H1 (cell line): ENCODE results near the gene GREM2. TPM values are rescaled to one million over a fixed set of nuclear protein-coding genes. Genes with fewer than 3 reads are reported as not detected.

Experiments
- BRCA1 ChIP-seq: IDR thresholded peaks from 2 replicates; pipeline ENCODE4 v1.6.1; 2012; ENCODE audit warnings: low read depth, low read length, improper control_type of control experiment
- CHD2 ChIP-seq: IDR thresholded peaks from 2 replicates; pipeline ENCODE4 v1.6.1; 2012; ENCODE audit warnings: low read length, improper control_type of control experiment
- CTBP2 ChIP-seq: IDR thresholded peaks from 2 replicates; pipeline ENCODE4 v1.7.0; 2011; ENCODE audit warnings: borderline replicate concordance, mild to moderate bottlenecking, moderate library complexity, mixed read lengths, low read length; ENCODE audit not compliant: insufficient read depth, insufficient read length
- EZH2 ChIP-seq: fragments of 200-600 bp; sonication (generic); IDR thresholded peaks from 2 replicates; pipeline ENCODE4 v1.7.1; 2012; ENCODE audit warnings: low read depth, mild to moderate bottlenecking, moderate library complexity, low read length, inconsistent platforms; ENCODE audit not compliant: severe bottlenecking
- POU5F1 ChIP-seq: IDR thresholded peaks from 2 replicates; pipeline ENCODE4 v1.6.1; 2011; ENCODE audit warnings: low read depth, mild to moderate bottlenecking, low read length, moderate library complexity
- SIX5 ChIP-seq: IDR thresholded peaks from 2 replicates; pipeline ENCODE4 v1.6.1; 2011; ENCODE audit warnings: mild to moderate bottlenecking, low read depth, low read length
- SP4 ChIP-seq: IDR thresholded peaks from 2 replicates; pipeline ENCODE4 v1.6.1; 2012; ENCODE audit warnings: low read length, inconsistent platforms
- TBP ChIP-seq: IDR thresholded peaks from 2 replicates; pipeline ENCODE4 v1.6.1; 2011; ENCODE audit warnings: low read depth, low read length, improper control_type of control experiment
- TCF12 ChIP-seq: IDR thresholded peaks from 2 replicates; pipeline ENCODE4 v1.6.1; 2011; ENCODE audit warnings: low read depth, mild to moderate bottlenecking, low read length
- polyA plus RNA-seq, 7 experiments: library from polyadenylated mRNA; depleted of rRNA in 3 of 7; stranded (reverse) in 5 of 7; unstranded in 2 of 7; fragments of >200 nt in 5 of 7; fragments of 200-250 nt in 2 of 7; gene quantifications; 1 replicate in 5 of 7; 2 replicates in 1 of 7; 4 replicates in 1 of 7; pipeline versions ENCODE4 v1.2.1 to v1.2.3, GENCODE V29; 2011 to 2013; ENCODE audit warnings: missing spikeins in 2 of 7, mixed read lengths in 2 of 7
- total RNA-seq: library from RNA; stranded (reverse); fragmentation: NEBNext Ultra II Directional; extraction: Animal tissue kit (Norgen Biotek cat#: 25700); gene quantifications from 2 replicates; pipeline ENCODE4 v1.2.1, GENCODE V29; 2021
- TF ChIP-seq, protein P1 (sequence below): fragments of 300-600 bp; sonication (generic); IDR thresholded peaks from 2 replicates; pipeline ENCODE4 v1.7.1; 2012; ENCODE audit warnings: low read length, moderate library complexity, mild to moderate bottlenecking, inconsistent platforms; ENCODE audit not compliant: insufficient replicate concordance
- TF ChIP-seq, protein P2 (sequence below): IDR thresholded peaks from 2 replicates; pipeline ENCODE4 v1.6.1; 2011; ENCODE audit warnings: low read length, improper control_type of control experiment

Gene GREM2
- total and polyA plus RNA-seq, 2 of the 8 experiments (the other 6 are each of a cell fraction or from before 2014, with no cell fraction given) = 0.05 TPM; not detected in 1

DNA sequence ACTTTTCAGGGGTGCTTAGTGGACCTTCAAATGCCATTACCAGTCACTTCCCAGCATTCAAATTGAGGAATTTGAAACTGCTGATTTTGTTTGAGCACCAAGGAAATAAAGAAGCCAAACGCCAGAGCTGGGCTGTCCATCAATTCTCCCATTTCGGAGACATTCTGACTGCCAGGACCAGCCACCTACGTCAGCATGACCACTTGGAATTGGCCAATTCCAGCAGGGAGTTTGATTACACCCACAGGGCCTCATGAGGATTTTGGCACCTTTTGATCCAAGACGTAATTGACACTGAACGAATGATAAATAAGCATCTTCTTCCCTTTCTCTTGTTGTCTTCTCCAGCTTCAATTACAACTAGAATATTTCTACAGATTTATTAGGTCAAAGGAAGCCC is 40.2 kb downstream of the GREM2 start (continued):
- TF ChIP-seq, protein P1, sequence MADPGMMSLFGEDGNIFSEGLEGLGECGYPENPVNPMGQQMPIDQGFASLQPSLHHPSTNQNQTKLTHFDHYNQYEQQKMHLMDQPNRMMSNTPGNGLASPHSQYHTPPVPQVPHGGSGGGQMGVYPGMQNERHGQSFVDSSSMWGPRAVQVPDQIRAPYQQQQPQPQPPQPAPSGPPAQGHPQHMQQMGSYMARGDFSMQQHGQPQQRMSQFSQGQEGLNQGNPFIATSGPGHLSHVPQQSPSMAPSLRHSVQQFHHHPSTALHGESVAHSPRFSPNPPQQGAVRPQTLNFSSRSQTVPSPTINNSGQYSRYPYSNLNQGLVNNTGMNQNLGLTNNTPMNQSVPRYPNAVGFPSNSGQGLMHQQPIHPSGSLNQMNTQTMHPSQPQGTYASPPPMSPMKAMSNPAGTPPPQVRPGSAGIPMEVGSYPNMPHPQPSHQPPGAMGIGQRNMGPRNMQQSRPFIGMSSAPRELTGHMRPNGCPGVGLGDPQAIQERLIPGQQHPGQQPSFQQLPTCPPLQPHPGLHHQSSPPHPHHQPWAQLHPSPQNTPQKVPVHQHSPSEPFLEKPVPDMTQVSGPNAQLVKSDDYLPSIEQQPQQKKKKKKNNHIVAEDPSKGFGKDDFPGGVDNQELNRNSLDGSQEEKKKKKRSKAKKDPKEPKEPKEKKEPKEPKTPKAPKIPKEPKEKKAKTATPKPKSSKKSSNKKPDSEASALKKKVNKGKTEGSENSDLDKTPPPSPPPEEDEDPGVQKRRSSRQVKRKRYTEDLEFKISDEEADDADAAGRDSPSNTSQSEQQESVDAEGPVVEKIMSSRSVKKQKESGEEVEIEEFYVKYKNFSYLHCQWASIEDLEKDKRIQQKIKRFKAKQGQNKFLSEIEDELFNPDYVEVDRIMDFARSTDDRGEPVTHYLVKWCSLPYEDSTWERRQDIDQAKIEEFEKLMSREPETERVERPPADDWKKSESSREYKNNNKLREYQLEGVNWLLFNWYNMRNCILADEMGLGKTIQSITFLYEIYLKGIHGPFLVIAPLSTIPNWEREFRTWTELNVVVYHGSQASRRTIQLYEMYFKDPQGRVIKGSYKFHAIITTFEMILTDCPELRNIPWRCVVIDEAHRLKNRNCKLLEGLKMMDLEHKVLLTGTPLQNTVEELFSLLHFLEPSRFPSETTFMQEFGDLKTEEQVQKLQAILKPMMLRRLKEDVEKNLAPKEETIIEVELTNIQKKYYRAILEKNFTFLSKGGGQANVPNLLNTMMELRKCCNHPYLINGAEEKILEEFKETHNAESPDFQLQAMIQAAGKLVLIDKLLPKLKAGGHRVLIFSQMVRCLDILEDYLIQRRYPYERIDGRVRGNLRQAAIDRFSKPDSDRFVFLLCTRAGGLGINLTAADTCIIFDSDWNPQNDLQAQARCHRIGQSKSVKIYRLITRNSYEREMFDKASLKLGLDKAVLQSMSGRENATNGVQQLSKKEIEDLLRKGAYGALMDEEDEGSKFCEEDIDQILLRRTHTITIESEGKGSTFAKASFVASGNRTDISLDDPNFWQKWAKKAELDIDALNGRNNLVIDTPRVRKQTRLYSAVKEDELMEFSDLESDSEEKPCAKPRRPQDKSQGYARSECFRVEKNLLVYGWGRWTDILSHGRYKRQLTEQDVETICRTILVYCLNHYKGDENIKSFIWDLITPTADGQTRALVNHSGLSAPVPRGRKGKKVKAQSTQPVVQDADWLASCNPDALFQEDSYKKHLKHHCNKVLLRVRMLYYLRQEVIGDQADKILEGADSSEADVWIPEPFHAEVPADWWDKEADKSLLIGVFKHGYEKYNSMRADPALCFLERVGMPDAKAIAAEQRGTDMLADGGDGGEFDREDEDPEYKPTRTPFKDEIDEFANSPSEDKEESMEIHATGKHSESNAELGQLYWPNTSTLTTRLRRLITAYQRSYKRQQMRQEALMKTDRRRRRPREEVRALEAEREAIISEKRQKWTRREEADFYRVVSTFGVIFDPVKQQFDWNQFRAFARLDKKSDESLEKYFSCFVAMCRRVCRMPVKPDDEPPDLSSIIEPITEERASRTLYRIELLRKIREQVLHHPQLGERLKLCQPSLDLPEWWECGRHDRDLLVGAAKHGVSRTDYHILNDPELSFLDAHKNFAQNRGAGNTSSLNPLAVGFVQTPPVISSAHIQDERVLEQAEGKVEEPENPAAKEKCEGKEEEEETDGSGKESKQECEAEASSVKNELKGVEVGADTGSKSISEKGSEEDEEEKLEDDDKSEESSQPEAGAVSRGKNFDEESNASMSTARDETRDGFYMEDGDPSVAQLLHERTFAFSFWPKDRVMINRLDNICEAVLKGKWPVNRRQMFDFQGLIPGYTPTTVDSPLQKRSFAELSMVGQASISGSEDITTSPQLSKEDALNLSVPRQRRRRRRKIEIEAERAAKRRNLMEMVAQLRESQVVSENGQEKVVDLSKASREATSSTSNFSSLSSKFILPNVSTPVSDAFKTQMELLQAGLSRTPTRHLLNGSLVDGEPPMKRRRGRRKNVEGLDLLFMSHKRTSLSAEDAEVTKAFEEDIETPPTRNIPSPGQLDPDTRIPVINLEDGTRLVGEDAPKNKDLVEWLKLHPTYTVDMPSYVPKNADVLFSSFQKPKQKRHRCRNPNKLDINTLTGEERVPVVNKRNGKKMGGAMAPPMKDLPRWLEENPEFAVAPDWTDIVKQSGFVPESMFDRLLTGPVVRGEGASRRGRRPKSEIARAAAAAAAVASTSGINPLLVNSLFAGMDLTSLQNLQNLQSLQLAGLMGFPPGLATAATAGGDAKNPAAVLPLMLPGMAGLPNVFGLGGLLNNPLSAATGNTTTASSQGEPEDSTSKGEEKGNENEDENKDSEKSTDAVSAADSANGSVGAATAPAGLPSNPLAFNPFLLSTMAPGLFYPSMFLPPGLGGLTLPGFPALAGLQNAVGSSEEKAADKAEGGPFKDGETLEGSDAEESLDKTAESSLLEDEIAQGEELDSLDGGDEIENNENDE = no peak
- TF ChIP-seq SIX5 (no peak), TCF12 (no peak), CTBP2 (no peak), CHD2 (no peak), SP4 (no peak), POU5F1 (no peak), BRCA1 (no peak), TBP (no peak), EZH2 (no peak)
- TF ChIP-seq, protein P2, sequence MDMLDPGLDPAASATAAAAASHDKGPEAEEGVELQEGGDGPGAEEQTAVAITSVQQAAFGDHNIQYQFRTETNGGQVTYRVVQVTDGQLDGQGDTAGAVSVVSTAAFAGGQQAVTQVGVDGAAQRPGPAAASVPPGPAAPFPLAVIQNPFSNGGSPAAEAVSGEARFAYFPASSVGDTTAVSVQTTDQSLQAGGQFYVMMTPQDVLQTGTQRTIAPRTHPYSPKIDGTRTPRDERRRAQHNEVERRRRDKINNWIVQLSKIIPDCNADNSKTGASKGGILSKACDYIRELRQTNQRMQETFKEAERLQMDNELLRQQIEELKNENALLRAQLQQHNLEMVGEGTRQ = no peak
